ENCODE data around the gene NNMT.

Gene NNMT

DNA sequence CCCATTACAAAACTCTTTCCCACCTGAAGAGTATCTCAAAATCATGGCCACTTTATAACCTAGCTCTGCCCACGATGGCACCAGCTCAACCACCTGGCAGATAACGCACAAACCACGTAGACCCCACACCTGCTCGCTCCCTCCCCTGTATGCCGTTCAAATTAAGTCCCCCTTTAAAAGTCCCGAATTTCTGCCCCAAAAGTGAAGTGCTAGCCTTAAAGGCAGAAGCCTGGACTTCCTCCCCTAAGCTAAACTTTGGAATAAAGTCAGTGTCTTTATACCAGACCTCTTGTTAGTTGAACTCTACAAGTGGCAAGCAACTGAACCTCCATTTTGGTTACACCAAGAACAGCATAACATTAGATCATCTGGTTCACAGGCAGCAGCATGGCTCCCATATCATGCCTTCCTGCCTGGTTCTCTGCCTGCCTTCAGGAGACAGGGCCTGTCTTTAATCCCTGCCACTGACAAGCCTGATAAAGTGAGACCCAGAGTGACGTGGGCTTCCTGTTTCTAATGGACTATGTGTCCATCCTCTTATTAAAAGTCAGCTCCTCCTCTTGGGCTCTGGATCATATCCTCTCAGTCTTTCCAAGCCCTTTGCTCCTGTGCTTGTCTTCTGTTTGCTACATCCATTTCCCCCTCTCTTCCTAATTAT is 32.6 kb upstream of the NNMT start:
- Histone ChIP-seq H3K4me1 (ENCODE audit: control insufficient read depth, insufficient read depth, low read length) (peaks cover 11% of the 10 kb centered on the region; the same call in 1 of the 2 replicates), H3K36me3 (ENCODE audit: control insufficient read depth, insufficient read depth, low read length) (no peaks in the 10 kb centered on the region), H3K27ac (ENCODE audit: low read depth, low read length) (no peak overlapping the region), H3K27me3 (ENCODE audit: control insufficient read depth, insufficient read depth, low read length) (no peaks in the 10 kb centered on the region), H3K4me3 (ENCODE audit: low read depth, low read length) (no peak overlapping the region), H3K9ac (ENCODE audit: low read length) (no peak overlapping the region), H3K9me3 (ENCODE audit: control insufficient read depth, insufficient read depth, low read depth, low read length) (no peaks in the 10 kb centered on the region)

DNA sequence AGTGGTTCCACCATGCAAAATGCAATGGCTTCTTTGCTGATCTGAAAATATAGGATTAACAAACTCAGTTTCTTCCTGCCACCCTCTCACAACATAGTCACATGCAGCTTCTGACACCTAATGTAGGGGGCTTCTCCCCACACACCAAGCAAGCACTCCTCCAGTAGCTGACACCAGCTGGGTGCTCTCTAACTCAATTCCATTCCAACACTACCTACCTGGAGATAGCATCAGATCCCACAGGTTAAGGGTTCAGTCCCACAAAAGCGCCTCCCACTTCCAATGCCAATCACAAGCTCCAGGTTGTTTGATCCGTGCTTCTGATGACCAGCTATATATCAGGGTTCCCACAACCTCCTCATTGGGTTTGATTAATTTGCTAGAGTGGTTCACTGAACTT is 31.8 kb upstream of the NNMT start:
- H3K36me3 ChIP-seq (ENCODE audit: control insufficient read depth, insufficient read depth, low read length) = no peaks in the 10 kb centered on the region
- H3K4me1 ChIP-seq (ENCODE audit: control insufficient read depth, insufficient read depth, low read length) = peaks cover 11% of the 10 kb centered on the region; the same call in 1 of the 2 replicates
- H3K9ac ChIP-seq (ENCODE audit: low read length) = no peak overlapping the region
- no peaks in the 10 kb centered on the region for H3K9me3 ChIP-seq (ENCODE audit: control insufficient read depth, insufficient read depth, low read depth, low read length)
- no peaks in the 10 kb centered on the region for H3K27me3 ChIP-seq (ENCODE audit: control insufficient read depth, insufficient read depth, low read length)
- H3K4me3 ChIP-seq (ENCODE audit: low read depth, low read length) = no peak overlapping the region
- H3K27ac ChIP-seq (ENCODE audit: low read depth, low read length) = no peak overlapping the region

DNA sequence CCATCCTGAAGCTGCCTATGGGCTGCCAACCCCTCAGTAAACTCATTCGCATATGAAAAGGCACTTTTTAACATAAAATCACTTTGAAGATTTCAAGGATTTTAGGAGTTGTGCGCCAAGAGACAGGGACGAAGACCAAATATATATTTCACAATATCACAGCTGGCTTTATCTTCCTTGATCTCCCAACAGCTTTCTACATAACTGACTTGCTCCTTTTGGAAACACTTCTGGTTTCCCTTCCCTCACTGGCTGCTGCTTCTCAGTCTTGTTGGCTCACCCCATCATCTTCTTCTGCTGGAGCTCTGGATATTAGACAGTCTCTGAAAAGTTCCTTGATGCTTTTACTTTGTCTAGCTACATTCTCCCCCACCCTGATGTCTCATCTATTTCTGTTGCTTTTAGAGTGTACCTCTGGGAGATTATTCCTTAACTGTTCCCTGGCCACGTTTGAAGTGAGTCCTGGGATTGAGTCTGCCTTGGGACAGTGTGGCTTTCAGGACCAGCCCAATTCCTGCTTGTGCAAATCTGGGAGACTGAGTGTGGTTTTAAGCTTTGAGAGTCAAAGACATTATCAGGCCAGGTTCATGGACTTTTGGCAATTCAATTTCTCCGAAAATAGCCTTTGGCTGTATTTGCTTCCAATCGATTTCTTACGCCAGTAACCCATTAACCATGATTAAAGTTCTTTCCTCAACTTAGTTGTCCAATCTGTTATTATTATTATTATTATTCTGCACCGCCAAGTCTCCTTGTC is 30.9 kb upstream of the NNMT start:
- Histone ChIP-seq H3K36me3 (ENCODE audit: control insufficient read depth, insufficient read depth, low read length) (no peaks in the 10 kb centered on the region), H3K9ac (ENCODE audit: low read length) (no peak overlapping the region), H3K9me3 (ENCODE audit: control insufficient read depth, insufficient read depth, low read depth, low read length) (no peaks in the 10 kb centered on the region; the same call in 1 of the 2 replicates), H3K27ac (ENCODE audit: low read depth, low read length) (no peak overlapping the region), H3K27me3 (ENCODE audit: control insufficient read depth, insufficient read depth, low read length) (no peaks in the 10 kb centered on the region), H3K4me3 (ENCODE audit: low read depth, low read length) (no peak overlapping the region), H3K4me1 (ENCODE audit: control insufficient read depth, insufficient read depth, low read length) (peaks cover 11% of the 10 kb centered on the region; the same call in 1 of the 2 replicates)

DNA sequence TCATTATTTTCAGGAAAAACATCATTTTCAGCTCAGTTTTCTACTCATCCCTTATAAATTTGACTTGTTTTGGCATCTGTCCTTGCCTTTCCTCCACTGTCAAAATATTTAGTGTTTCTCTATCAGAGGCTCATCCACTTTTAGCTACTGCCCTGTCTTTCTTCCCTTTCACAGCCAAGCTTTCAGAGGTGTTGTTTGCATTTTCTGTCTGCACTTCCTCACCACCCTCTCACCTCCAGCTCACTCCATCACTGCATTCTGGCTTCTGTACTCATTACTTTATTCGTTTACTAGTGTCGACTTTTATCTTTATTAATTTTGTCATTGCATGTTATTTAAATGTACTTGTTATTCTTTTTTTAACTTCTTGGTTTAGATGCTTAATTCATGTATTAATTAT is 26.7 kb upstream of the NNMT start:
- Histone ChIP-seq H3K36me3 (ENCODE audit: control insufficient read depth, insufficient read depth, low read length) (no peaks in the 10 kb centered on the region), H3K9ac (ENCODE audit: low read length) (no peak overlapping the region), H3K4me3 (ENCODE audit: low read depth, low read length) (no peak overlapping the region), H3K4me1 (ENCODE audit: control insufficient read depth, insufficient read depth, low read length) (peaks cover 9% of the 10 kb centered on the region; the same call in 1 of the 2 replicates), H3K9me3 (ENCODE audit: control insufficient read depth, insufficient read depth, low read depth, low read length) (no peaks in the 10 kb centered on the region; the same call in 1 of the 2 replicates), H3K27ac (ENCODE audit: low read depth, low read length) (no peak overlapping the region), H3K27me3 (ENCODE audit: control insufficient read depth, insufficient read depth, low read length) (peaks cover 3% of the 10 kb centered on the region)

DNA sequence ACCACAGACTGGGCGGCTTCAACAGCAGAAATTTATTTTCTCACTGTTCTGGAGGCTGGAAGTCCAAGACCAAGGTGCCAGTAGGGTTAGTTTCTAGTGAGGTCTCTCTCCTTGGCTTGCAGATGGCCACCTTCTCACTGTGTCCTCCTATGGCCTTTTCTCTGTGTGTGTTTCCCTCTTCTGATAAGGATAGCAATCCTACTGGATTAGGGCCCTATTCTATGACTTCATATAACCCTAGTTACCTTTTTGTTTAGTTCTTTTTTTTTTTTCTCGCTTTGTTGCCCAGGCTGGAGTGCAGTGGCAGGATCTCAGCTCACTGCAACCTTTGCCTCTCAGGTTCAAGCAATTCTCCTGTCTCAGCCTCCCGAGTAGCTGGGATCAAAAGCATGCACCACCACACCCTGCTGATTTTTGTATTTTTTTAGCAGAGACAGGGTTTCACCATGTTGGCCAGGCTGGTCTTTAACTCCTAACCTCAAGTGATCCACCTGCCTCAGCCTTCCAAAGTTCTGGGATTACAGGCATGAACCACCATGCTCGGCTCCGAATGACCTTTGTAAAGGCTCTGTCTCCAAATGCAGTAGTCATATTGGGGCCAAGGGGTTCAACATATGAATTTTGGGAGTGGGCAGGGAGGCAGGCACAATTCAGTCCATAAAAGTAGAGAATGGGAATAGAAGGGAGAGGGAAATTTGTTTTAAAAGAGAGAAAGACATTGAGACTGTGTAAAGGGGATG is 25.5 kb upstream of the NNMT start:
- H3K4me3 ChIP-seq (ENCODE audit: low read depth, low read length) = no peak overlapping the region
- H3K9me3 ChIP-seq (ENCODE audit: control insufficient read depth, insufficient read depth, low read depth, low read length) = no peaks in the 10 kb centered on the region; the same call in 1 of the 2 replicates
- H3K4me1 ChIP-seq (ENCODE audit: control insufficient read depth, insufficient read depth, low read length) = no peaks in the 10 kb centered on the region
- no peaks in the 10 kb centered on the region for H3K36me3 ChIP-seq (ENCODE audit: control insufficient read depth, insufficient read depth, low read length)
- peaks cover 15% of the 10 kb centered on the region for H3K27me3 ChIP-seq (ENCODE audit: control insufficient read depth, insufficient read depth, low read length)
- H3K27ac ChIP-seq (ENCODE audit: low read depth, low read length) = no peak overlapping the region
- H3K9ac ChIP-seq (ENCODE audit: low read length) = no peak overlapping the region

DNA sequence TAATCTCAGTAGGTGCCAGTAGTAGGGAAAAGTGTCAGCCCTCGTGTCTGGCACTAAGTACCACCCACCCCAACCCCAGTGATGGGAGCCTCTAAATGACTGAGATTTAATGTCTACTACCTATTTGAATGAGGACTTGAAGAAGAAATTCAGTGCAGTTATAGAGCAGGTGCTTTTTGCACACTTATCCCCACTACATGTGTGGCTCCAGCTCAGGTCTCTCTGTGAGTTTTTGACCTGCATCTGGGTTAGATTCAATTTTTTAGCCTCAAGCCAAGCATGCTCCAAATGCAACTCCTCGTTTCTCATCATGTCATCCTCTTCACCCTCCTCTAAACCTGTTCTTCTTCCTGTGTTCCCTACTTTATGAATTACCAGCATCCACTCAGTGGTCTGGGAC is 24.9 kb upstream of the NNMT start:
- Histone ChIP-seq H3K27ac (ENCODE audit: low read depth, low read length) (no peak overlapping the region), H3K36me3 (ENCODE audit: control insufficient read depth, insufficient read depth, low read length) (no peaks in the 10 kb centered on the region), H3K27me3 (ENCODE audit: control insufficient read depth, insufficient read depth, low read length) (peaks cover 16% of the 10 kb centered on the region), H3K4me1 (ENCODE audit: control insufficient read depth, insufficient read depth, low read length) (no peaks in the 10 kb centered on the region), H3K4me3 (ENCODE audit: low read depth, low read length) (no peak overlapping the region), H3K9me3 (ENCODE audit: control insufficient read depth, insufficient read depth, low read depth, low read length) (no peaks in the 10 kb centered on the region; the same call in 1 of the 2 replicates), H3K9ac (ENCODE audit: low read length) (no peak overlapping the region)

DNA sequence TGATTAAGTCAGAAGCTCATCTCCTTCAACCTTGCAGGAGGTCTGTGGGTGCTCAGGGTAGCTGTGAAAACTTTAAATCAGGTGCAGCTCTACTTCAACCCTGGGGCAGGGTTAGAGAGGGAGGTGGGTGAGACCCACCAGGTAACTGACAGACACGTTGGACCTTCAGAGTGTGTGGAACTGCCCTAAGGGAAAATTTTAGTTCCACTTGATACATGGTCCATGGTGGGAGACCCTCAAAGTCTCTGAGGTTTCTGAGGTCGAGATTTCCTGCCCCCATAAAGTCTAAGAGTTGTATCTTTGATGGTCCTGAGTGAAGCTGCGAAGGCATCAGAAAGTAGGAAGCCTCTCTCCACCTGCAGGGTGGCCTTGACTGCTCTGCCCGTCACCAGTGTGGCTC is 23.9 kb upstream of the NNMT start:
- Histone ChIP-seq H3K4me1 (ENCODE audit: control insufficient read depth, insufficient read depth, low read length) (no peaks in the 10 kb centered on the region), H3K4me3 (ENCODE audit: low read depth, low read length) (no peak overlapping the region), H3K9me3 (ENCODE audit: control insufficient read depth, insufficient read depth, low read depth, low read length) (no peaks in the 10 kb centered on the region; the same call in 1 of the 2 replicates), H3K9ac (ENCODE audit: low read length) (no peak overlapping the region), H3K36me3 (ENCODE audit: control insufficient read depth, insufficient read depth, low read length) (no peaks in the 10 kb centered on the region), H3K27ac (ENCODE audit: low read depth, low read length) (no peak overlapping the region), H3K27me3 (ENCODE audit: control insufficient read depth, insufficient read depth, low read length) (peaks cover 16% of the 10 kb centered on the region)

DNA sequence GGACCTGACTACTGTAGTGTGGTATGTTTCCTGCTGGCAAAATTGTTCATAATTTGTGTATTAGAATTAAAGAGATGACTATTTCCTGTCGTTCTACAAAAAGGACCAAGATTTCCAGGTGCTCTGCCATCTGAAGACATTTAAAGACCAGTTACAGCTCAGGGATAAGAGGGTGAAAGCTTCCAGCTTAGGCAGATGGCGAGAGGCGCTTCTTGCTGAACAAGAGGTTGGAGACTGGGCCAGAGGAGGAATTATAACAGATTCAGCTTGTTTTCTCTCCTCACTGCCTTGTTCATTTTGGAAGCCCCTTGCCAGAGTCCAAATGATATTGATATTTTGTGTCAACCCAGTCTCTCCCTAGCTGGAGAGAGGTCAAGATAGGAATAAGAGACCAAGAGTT is 23.1 kb upstream of the NNMT start:
- H3K27me3 ChIP-seq (ENCODE audit: control insufficient read depth, insufficient read depth, low read length) = peaks cover 16% of the 10 kb centered on the region
- no peak overlapping the region for H3K4me3 ChIP-seq (ENCODE audit: low read depth, low read length)
- H3K36me3 ChIP-seq (ENCODE audit: control insufficient read depth, insufficient read depth, low read length) = no peaks in the 10 kb centered on the region
- H3K9ac ChIP-seq (ENCODE audit: low read length) = no peak overlapping the region
- no peak overlapping the region for H3K27ac ChIP-seq (ENCODE audit: low read depth, low read length)
- H3K4me1 ChIP-seq (ENCODE audit: control insufficient read depth, insufficient read depth, low read length) = no peaks in the 10 kb centered on the region
- H3K9me3 ChIP-seq (ENCODE audit: control insufficient read depth, insufficient read depth, low read depth, low read length) = no peaks in the 10 kb centered on the region; the same call in 1 of the 2 replicates

DNA sequence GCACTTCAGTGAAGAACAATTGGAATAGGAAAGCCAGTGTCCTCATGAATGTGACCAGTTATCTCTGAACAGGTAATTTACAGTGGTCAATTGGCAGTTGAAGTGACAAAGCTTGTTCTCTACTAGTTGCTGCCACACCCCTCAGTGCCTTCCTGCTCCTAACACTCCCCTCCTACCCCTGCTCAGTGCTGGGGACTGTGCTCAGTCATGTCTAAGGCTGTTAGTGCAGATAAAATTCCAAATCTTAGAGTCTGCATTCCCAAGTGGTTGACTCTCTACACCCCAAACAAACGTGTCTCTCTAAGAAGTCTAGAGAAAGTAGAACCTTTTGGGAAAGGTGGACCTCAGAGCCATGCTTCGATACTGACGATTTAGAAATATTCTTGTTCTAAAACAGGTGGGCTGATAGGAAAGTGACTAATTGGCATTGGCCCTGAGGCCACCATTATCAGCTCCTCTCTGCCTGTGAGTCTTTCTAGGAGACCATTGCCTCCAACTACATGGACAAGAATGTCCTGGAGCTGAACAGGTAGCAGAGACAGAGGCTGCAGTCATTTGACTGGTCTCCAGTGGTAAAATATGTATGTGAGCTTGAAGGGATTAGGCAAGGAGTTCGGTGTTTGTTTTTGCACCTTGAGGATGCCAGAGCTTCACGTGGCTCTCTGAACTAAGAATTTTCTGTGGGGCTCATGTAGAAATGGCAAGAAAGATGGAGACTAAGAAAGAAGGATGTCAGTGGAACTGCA is 22.1 kb upstream of the NNMT start:
- no peaks in the 10 kb centered on the region; the same call in 1 of the 2 replicates for H3K9me3 ChIP-seq (ENCODE audit: control insufficient read depth, insufficient read depth, low read depth, low read length)
- no peaks in the 10 kb centered on the region for H3K36me3 ChIP-seq (ENCODE audit: control insufficient read depth, insufficient read depth, low read length)
- no peaks in the 10 kb centered on the region for H3K4me1 ChIP-seq (ENCODE audit: control insufficient read depth, insufficient read depth, low read length)
- H3K9ac ChIP-seq (ENCODE audit: low read length) = no peak overlapping the region
- H3K4me3 ChIP-seq (ENCODE audit: low read depth, low read length) = no peak overlapping the region
- peaks cover 16% of the 10 kb centered on the region for H3K27me3 ChIP-seq (ENCODE audit: control insufficient read depth, insufficient read depth, low read length)
- no peak overlapping the region for H3K27ac ChIP-seq (ENCODE audit: low read depth, low read length)

DNA sequence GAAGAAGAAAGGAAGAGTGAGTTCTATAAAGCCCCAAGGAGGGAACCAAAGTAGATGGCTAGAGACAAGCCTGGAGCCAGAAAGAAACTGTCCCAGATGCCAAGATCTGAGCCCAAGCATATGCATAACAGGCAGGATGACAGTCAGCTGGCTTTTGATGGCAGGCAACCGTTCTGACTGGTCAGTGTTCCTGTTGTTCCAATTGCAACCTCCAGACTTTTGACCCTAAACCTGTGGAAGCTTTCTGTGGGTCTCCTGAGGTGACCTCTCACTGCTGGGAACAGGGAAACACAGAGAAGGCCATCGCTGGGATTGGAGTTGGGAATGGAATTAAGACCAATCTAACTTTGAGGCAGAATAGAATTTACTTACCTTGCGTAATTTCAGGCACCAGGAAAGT is 21.6 kb upstream of the NNMT start:
- no peak overlapping the region for H3K27ac ChIP-seq (ENCODE audit: low read depth, low read length)
- H3K9ac ChIP-seq (ENCODE audit: low read length) = no peak overlapping the region
- peaks cover 16% of the 10 kb centered on the region for H3K27me3 ChIP-seq (ENCODE audit: control insufficient read depth, insufficient read depth, low read length)
- H3K36me3 ChIP-seq (ENCODE audit: control insufficient read depth, insufficient read depth, low read length) = no peaks in the 10 kb centered on the region
- H3K4me3 ChIP-seq (ENCODE audit: low read depth, low read length) = no peak overlapping the region
- H3K4me1 ChIP-seq (ENCODE audit: control insufficient read depth, insufficient read depth, low read length) = no peaks in the 10 kb centered on the region
- H3K9me3 ChIP-seq (ENCODE audit: control insufficient read depth, insufficient read depth, low read depth, low read length) = no peaks in the 10 kb centered on the region; the same call in 1 of the 2 replicates
